Kidney (tissue), 14 donors: ENCODE results near the gene CENPO. TPM values are rescaled to one million over a fixed set of nuclear protein-coding genes. Genes with fewer than 3 reads are reported as not detected.

Experiments
- DNase-seq, 5 donors: peaks; one replicate each; pipeline ENCODE4 v3.0.0-alpha.2; 2013 to 2020
- FAIRE-seq: peaks from 2 replicates; lab custom pipeline; 2012; peaks lifted over from hg19 to GRCh38; lab: Jason Lieb, UNC
- H3K27ac ChIP-seq, 2 donors: one replicate each; pipeline ENCODE4 v1.7.0; 2013; ENCODE audit warnings: low read depth in 2 of 2, low read length in 2 of 2, inconsistent platforms in 1 of 2
- H3K27me3 ChIP-seq: one replicate; pipeline ENCODE4 v1.7.1; 2013; ENCODE audit warnings: low read length, inconsistent platforms; ENCODE audit not compliant: control insufficient read depth, insufficient read depth
- H3K36me3 ChIP-seq, 3 donors: one replicate each; pipeline versions ENCODE4 v1.7.0 to v1.7.1; 2013; ENCODE audit warnings: low read length in 3 of 3, control low read depth in 1 of 3, inconsistent platforms in 1 of 3; ENCODE audit not compliant: insufficient read depth in 3 of 3, control insufficient read depth in 2 of 3
- H3K4me1 ChIP-seq, 3 donors: one replicate each; pipeline versions ENCODE4 v1.7.0 to v1.7.1; 2013; ENCODE audit warnings: low read length in 3 of 3, inconsistent platforms in 1 of 3, low read depth in 1 of 3; ENCODE audit not compliant: control insufficient read depth in 2 of 3, insufficient read depth in 2 of 3
- H3K4me3 ChIP-seq, 3 donors: one replicate each; pipeline versions ENCODE4 v1.7.0 to v1.8.1; 2013; ENCODE audit warnings: low read length in 3 of 3, control low read depth in 1 of 3, inconsistent platforms in 1 of 3
- H3K9ac ChIP-seq, 3 donors: one replicate each; pipeline versions ENCODE4 v1.7.0 to v1.7.1; 2013; ENCODE audit warnings: low read length in 3 of 3, control low read depth in 1 of 3, inconsistent platforms in 1 of 3
- H3K9me3 ChIP-seq, 3 donors: one replicate each; pipeline versions ENCODE4 v1.7.0 to v1.7.1; 2013; ENCODE audit warnings: low read length in 3 of 3, control low read depth in 1 of 3, inconsistent platforms in 1 of 3; ENCODE audit not compliant: control insufficient read depth in 2 of 3, insufficient read depth in 1 of 3
- CTCF ChIP-seq: IDR thresholded peaks from 3 replicates; pipeline ENCODE4 v1.5.1; 2012; ENCODE audit warnings: mild to moderate bottlenecking, moderate library complexity, borderline replicate concordance; ENCODE audit not compliant: insufficient read depth; ENCODE audit errors: extremely low read depth
- intact Hi-C: fragments of 100-400 bp; cut with DNase I; formaldehyde crosslinking; loops from one replicate; pipeline ENCODE4 v1.11.1; 2022
- polyA plus RNA-seq: library from polyadenylated mRNA; stranded (reverse); fragments of 350-450 nt; fragmentation: Illumina TruSeq; extraction: RNeasy Lipid Tissue Mini Kit (QIAGEN cat#74804); gene quantifications from one replicate; pipeline ENCODE4 v1.2.3, GENCODE V29; 2014; ENCODE audit warnings: low read depth, low replicate concordance; ENCODE audit not compliant: insufficient read depth
- total RNA-seq: library from RNA; stranded (reverse); fragmentation: NEBNext Ultra II Directional; extraction: Animal tissue kit (Norgen Biotek cat#: 25700); gene quantifications from one replicate; pipeline ENCODE4 v1.2.1, GENCODE V29; 2021
- donor health status: control.
- donor health status: control.
- donor health status: control.
- donor health status: control.
- donor health status: control.
- donor health status: DM: yes; HTN: yes; CAD: no.
- donor health status: Normal renal cell carcinoma (clear cell type).

Gene CENPO
- total and polyA plus RNA-seq, 2 donors from 2014 or later: 1.5 to 5.7 TPM

DNA sequence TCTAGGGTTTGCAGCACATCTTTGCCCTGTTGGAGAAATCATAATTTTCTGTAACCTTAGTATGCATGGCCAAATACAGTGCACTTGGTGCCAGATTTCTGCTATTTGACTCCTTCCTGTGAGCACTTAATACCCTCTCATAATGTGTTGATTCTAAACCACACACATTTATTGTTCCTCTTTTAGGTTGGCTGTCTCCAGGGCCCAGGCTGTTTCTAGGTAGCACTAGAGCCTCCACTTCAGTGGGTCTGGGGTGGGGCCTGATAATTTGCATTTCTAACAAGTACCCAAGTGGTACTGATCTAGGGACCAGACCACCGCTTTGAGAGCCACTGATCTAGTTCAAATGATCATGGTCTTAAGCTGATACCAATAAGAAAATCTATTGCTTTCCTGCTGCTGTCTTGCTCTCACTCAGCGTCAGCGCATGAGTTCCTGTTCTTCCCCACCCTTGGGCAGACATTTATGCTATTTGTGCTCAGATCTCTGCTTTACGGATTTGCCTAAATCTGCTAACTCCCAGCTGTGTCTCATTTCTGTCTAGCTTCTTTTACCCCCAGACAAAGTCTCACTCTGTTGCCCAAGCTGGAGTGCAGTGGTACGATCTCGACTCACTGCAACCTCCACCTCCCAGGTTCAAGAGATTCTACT, 7.4 kb upstream of the CENPO start:
- no peak overlapping the region for H3K4me3 ChIP-seq
- DNase-seq (no peak), FAIRE-seq (no peak)
- peaks cover 0 to 3% (median 3%) of the 10 kb centered on the region in 3 donors for H3K36me3 ChIP-seq
- TF ChIP-seq CTCF: no peak
- intact Hi-C loops: no loop called here
- no peaks in the 10 kb centered on the region for H3K4me1 ChIP-seq
- H3K27me3 ChIP-seq: no peaks in the 10 kb centered on the region
- H3K9me3 ChIP-seq: no peaks in the 10 kb centered on the region
- H3K27ac ChIP-seq: no peak overlapping the region
- no peak overlapping the region for H3K9ac ChIP-seq

GRCh38 chr2:24787532-24787931, 5.7 kb upstream of the CENPO start:
- Histone ChIP-seq H3K36me3 (peaks cover 0 to 3% (median 3%) of the 10 kb centered on the region in 3 donors), H3K9ac (no peak overlapping the region), H3K27me3 (no peaks in the 10 kb centered on the region), H3K9me3 (no peaks in the 10 kb centered on the region), H3K27ac (no peak overlapping the region), H3K4me1 (peaks cover 0 to 2% (median 0%) of the 10 kb centered on the region in 3 donors), H3K4me3 (no peak overlapping the region)
- intact Hi-C loops: no loop called here
- FAIRE-seq (no peak), DNase-seq (no peak)
- TF ChIP-seq CTCF: no peak

DNA sequence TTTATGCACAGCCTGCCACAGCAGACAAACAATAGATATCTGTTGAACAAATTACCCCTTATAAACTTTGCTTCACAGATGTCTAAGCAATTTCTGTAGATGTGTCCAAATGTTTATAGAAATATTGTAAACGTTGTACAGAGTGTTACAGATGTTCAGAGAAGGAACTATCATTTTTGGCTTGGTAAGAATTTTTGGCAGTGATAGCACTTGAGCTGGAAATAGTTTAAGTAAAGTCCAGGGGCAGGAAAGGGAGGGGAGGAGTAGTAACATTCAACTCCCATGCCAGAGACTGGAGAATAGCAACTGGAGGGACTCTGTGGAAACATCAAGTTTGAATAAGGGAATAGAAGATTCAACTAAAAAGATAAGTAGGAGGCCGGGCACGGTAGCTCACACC, 4.4 kb upstream of the CENPO start:
- DNase-seq (no peak), FAIRE-seq (no peak)

More for the DNA sequence above, 4.4 kb upstream of the CENPO start:
- intact Hi-C loops: no loop called here
- Histone ChIP-seq H3K27ac (no peak overlapping the region), H3K4me3 (no peak overlapping the region), H3K9me3 (no peaks in the 10 kb centered on the region), H3K9ac (no peak overlapping the region), H3K36me3 (peaks cover 0 to 3% (median 3%) of the 10 kb centered on the region in 3 donors), H3K27me3 (no peaks in the 10 kb centered on the region), H3K4me1 (peaks cover 0 to 6% (median 0%) of the 10 kb centered on the region in 3 donors)
- no peak for TF ChIP-seq CTCF
